Astrocyte of the spinal cord (primary cell): ENCODE results near the gene BTK.

Source experiments
- DNase-seq: peaks from one replicate; pipeline ENCODE4 v3.0.0; 2011; ENCODE audit warnings: low read depth, low spot score
- H3K4me3 ChIP-seq: 2 replicates; pipeline ENCODE4 v1.5.1; 2011; ENCODE audit warnings: low read depth, mild to moderate bottlenecking, low read length, moderate library complexity
- in situ Hi-C: cut with HindIII; loops from 2 replicates; pipeline ENCODE4 v1.10.0; 2017; ENCODE audit warnings: low sequenced_read_pairs
- TF ChIP-seq, protein P1 (sequence below): IDR thresholded peaks from 2 replicates; pipeline ENCODE4 v1.5.1; 2012; ENCODE audit warnings: low read depth, mild to moderate bottlenecking, low read length, inconsistent platforms

Gene BTK

DNA sequence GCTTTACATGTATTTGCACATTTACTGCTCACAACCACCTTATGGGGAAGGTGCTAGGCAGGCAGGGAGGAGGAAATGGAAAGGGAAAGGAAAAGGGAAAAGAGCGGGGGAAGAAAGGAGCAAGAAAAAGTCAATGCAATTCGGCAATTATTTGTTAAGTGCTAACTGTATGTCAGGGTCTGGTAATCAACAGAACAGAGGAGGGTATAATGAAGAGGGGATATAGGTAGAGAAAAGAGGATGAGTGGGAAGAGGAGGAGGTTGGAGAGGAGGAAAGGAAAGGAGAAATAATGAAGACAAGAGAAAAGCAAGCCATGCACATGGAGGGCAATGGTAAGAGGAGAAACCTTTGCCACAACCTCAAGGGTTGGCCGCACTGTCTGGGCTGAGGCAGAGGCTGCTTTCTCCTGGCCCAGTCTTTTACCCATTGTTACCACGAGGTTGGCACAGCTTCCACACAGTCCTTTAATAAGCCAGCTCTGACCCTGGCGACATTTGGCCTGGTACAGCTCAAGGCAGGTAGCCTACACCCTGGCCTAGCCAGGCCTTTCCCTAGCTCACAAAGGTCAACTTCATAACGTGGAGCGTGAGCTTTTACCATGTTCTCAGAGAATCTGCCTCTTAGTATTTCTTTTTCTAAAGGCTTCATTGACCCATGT, 836 bp downstream of the BTK start:
- in situ Hi-C loops = no loop called here
- TF ChIP-seq, protein P1, sequence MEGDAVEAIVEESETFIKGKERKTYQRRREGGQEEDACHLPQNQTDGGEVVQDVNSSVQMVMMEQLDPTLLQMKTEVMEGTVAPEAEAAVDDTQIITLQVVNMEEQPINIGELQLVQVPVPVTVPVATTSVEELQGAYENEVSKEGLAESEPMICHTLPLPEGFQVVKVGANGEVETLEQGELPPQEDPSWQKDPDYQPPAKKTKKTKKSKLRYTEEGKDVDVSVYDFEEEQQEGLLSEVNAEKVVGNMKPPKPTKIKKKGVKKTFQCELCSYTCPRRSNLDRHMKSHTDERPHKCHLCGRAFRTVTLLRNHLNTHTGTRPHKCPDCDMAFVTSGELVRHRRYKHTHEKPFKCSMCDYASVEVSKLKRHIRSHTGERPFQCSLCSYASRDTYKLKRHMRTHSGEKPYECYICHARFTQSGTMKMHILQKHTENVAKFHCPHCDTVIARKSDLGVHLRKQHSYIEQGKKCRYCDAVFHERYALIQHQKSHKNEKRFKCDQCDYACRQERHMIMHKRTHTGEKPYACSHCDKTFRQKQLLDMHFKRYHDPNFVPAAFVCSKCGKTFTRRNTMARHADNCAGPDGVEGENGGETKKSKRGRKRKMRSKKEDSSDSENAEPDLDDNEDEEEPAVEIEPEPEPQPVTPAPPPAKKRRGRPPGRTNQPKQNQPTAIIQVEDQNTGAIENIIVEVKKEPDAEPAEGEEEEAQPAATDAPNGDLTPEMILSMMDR = no peak
- DNase-seq = no peak
- H3K4me3 ChIP-seq = no peak overlapping the region

DNA sequence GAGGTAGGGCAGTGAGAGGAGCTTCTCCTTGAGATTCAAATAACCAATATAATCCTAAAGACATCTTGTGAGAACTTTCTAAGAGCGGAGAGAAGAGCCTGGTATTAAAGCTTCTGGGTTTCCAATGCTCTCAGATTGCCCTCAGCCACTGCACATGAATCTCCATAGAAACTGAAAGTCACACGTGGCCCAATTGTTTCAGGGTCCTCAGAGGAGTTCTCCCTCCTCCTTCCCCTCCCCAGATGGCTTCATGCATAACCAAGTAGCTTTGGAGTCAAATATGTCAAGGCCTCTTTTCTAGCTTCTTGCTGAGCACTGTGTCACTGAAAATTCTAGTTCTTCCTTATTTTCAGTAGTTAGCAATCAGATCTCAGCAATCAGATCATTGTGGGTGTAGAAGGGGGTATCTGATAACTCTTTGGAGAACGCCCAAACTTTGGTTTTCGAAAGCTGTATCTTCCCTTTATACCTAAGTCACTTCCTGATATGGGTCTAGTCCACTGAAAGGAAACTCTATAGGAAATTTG, 2.2 kb downstream of the BTK start:
- TF ChIP-seq, protein P1 = no peak
- DNase-seq = no peak
- in situ Hi-C loops = no loop called here
- no peak overlapping the region for H3K4me3 ChIP-seq

DNA sequence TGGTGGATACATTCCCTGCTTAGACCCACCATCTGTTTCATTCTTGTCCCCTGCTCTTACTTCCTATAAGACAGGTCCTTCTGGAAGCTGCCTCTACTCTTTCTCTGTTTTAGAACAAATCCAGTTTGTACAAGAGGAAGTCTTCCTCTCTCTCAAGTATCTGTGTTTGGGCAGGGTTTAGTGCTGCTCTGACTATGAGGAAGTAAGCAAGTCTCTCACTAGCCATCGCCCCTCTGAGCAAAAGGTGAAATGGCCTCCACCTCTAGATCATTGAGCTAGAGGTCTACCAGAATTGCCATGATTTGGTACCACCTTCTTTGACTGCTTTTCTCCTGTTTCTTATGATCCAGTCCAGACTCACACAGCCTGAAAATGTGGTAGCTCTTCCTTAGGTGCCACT, 8.4 kb downstream of the BTK start:
- H3K4me3 ChIP-seq = no peak overlapping the region
- in situ Hi-C loops = no loop called here
- TF ChIP-seq, protein P1 = no peak
- DNase-seq = no peak

DNA sequence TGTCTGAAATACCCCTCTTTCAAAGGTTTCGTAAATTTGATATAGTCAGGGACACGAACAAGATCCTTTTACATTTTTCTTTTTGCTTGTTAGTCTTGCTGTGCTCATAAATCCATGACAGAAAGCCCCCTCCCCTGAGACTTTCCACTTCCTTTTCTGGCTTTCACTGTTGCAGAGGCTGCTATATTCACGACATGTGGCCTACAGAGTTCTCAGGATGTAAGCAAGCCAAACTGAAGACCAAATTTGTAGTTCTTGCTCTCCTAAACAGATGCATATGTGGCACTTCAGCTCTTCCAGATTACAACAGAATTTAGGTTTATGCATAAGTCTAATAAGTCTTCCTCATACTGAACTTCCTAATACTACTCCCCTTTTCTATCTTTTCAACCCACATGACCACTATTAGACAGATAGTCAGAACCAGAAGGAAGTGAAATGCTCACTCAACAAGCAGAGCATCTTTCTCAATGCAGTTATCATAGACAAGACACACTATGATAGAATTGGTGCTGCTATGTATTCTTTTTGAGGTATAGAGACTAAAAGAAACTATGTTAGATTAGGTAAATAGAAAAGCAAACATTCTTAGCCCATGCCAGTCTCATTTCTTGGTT, 15.0 kb downstream of the BTK start:
- DNase-seq = no peak
- TF ChIP-seq, protein P1 = no peak
- no peak overlapping the region for H3K4me3 ChIP-seq
- in situ Hi-C loops = no loop called here

DNA sequence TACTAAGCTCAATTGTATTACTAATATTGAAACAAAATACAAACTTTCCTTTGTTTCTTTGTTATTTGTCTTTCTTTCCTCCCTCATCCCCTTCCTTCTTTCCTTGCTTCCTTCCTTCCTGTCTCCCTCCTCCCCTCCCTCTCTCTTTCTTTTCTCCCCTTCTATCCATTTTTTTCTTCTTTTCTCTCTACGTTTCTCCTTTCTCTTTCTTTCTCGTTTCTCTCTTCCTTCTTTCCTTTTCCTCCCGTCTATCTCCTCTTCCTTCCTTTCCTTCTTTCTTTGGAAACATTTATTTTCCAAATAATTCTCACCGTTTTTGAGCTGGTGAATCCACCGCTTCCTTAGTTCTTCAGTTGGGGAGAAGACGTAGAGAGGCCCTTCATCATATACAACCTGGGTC, 16.3 kb downstream of the BTK start:
- TF ChIP-seq, protein P1 = no peak
- H3K4me3 ChIP-seq = no peak overlapping the region
- in situ Hi-C loops = no loop called here
- DNase-seq = no peak

DNA sequence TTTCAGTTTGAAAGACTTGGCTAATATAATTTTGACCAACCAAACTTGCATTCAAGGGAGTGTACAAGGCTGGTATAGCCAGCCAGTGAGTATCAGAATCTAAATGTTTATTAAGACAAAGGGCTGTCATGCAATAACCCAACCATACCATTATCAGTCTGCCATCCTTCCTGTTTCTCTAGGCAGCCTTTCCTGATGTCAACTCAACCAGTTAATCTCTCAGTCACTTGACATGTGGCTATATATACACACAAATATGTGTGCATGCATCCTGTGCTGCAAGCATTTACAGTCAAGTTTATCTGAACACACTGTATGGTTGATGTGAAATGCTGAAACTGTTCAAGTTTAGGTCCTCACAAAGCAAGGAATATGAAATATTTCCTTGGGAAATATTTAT, 17.2 kb downstream of the BTK start:
- H3K4me3 ChIP-seq = no peak overlapping the region
- in situ Hi-C loops = no loop called here
- TF ChIP-seq, protein P1 = no peak
- DNase-seq = no peak
